Subcutaneous adipose tissue (tissue), 4 donors: ENCODE results near the gene FAM81A. TPM values are rescaled to one million over a fixed set of nuclear protein-coding genes. Genes with fewer than 3 reads are reported as not detected.

Experiments
- CTCF ChIP-seq: fragments of 450-650 bp; IDR thresholded peaks from one replicate; pipeline ENCODE4 v1.5.1; 2016; ENCODE audit warnings: low read depth, mild to moderate bottlenecking, control low read depth, antibody characterized with exemption, moderate library complexity
- total RNA-seq, 4 donors: library from RNA; depleted of rRNA; stranded (reverse); fragments of >200 nt; gene quantifications; one replicate each; pipeline ENCODE4 v1.1.0, GENCODE V29; 2016

FAM81A gene
- total RNA-seq, 4 donors from 2014 or later, result 0.16 to 2.2 (median 0.22) TPM; not detected in 1

DNA sequence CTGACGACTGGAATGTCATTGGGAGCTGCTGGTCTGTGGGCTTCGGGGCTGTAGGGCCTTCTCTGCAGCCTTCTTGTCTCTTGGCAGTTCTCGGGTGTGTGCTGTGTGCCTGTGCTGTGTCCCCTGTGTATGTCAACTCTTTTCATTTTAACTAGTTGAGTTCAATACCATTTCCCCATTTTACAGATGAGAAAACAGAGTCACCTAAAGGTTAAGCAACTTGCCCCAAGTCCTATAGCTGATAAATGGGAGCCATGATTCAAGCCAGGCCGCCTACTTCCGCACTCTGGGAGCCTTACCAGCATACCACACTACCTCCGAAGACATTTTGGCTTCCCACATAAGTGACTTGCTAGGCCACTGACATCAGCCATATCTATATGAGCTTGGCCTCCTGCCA, 85.7 kb downstream of the FAM81A start:
- no peak for TF ChIP-seq CTCF

DNA sequence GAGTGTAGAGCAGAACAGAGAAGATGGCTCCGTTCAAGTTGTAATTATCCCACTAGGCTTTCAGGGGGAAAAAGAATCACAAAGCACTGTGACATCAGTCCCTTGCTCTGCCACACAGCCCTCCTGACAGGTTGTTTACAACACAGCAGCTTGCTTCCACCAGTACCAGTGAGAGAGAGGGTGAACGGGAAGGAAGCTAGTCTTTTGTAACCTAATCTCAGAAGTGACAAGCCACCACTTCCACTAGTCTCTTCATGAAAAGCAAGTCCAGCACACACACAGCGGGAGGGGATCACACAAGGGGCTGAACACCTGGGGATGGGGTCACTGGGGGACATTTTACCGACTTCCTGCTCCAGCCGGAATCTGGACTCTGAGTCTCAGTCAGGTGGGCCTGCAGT, 86.3 kb downstream of the FAM81A start:
- no peak for TF ChIP-seq CTCF

GRCh38 chr15:59528429-59528828, 90.4 kb downstream of the FAM81A start:
- no peak for TF ChIP-seq CTCF

DNA sequence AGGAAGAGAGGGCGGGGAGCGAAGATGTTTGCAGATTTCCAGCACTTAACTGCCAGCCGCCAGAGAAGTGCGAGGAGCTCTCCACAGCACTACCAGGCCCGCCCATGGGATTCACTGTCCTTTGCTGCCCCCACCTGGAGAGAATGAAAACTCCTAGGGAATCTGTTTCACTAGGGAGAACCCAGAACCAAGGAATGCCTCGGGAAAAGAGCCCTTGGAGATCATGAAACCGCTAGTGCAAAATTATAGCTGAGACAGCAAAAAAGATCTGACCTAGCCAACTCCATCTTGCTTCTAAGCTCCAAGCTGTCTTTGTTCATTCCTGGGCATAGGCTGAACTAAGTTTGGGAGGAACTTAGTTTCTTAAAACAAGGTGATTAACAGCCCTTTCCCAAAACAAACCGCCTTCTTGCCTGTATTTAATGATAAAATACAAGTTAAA, 91.0 kb downstream of the FAM81A start:
- TF ChIP-seq CTCF, result no peak

DNA sequence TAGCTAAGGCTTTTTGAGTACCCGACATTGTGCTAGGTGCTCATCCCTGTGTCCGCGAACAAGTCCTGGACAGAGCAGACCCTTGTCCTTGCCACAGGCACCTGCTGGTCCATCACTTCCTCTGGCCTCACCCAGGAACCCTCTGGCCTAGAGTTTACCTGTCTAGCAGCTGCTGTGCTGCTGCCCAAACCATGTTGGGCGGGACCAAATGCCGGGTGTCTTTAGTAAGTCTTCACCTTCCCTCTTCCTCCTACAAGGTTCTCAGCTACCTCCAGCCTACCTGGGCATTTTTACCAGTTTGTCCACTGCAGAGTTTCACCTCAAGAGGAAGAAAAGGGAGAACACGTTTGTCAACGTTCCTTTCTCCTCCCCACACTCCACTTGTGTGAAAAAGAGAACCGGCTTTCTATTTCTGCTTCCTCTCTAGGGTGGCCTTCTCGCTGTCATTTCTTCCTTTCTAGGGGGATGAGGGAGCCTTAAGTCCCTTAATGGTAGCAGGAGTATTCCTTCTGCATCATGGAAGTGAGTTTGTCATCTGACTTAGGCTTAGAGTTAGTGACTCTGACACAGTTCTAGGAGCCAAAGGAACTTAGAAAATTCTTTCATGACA, 93.2 kb downstream of the FAM81A start:
- TF ChIP-seq CTCF, result no peak

GRCh38 chr15:59532770-59533379, 94.9 kb downstream of the FAM81A start:
- TF ChIP-seq CTCF, result no peak

DNA sequence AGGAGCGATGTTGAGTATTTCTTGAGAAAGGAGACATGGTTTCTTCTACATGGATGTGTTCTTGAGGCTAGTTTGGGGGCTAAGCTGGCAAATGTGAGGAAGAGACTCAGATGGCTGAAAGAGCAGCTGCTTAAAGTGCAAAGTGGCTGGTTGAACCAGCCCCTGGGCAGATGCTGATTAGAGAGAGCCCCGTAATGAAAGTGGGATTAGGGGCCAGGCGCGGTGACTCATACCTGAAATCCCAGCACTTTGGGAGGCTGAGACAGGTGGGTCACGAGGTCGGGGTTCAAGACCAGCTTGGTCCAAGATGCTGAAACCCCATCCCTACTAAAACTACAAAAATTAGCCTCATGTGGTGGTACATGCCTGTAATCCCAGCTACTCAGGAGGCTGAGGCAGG, 98.6 kb downstream of the FAM81A start:
- no peak for TF ChIP-seq CTCF
